HepG2 (cell line): Measurements from ENCODE around the gene SPOP. TPM values are rescaled to one million over a fixed set of nuclear protein-coding genes. Genes with fewer than 3 reads are reported as not detected.
A peak's percentile ranks its signal among the peaks of the same experiment; 100 is the strongest.

Experiments used
- ATAC-seq: fragments of 200-7000 bp; cut with Tn5 transposase; 3 replicates; pipeline ENCODE4 v1.9.1; 2020; ENCODE audit warnings: mild to moderate bottlenecking, moderate library complexity
- BruUV-seq: library from RNA; stranded (reverse); fragments of 400-500 nt; replicated peaks from 2 replicates; lab custom pipeline; 2021; lab: Mats Ljungman, UMichigan
- CTCF ChIA-PET: fragments of 300-600 bp; formaldehyde crosslinking; extraction: SDS; loops from one replicate; lab custom pipeline; 2021; ENCODE audit warnings: low total read pairs, inconsistent platforms, low intra/inter-chr PET ratio; lab: Yijun Ruan, JAX
- POLR2A ChIA-PET: fragments of 350-600 bp; sonication (Branson Sonifier 250); formaldehyde crosslinking; loops from one replicate; lab custom pipeline; 2020; ENCODE audit warnings: antibody characterized with exemption, inconsistent platforms; lab: Yijun Ruan, JAX
- DNase-seq: peaks from one replicate; pipeline ENCODE4 v3.0.0-alpha.2; 2015; ENCODE audit warnings: low spot score
- FAIRE-seq: peaks from 3 replicates; lab custom pipeline; 2011; peaks lifted over from hg19 to GRCh38; lab: Jason Lieb, UNC
- H2AFZ ChIP-seq: one replicate; pipeline ENCODE4 v1.6.1; 2011; ENCODE audit warnings: low read length, inconsistent platforms
- H3K27ac ChIP-seq: fragments of 300-600 bp; 3 replicates; pipeline ENCODE4 v1.8.0; 2011; ENCODE audit warnings: mixed run types, mild to moderate bottlenecking, mixed read lengths, low read length, inconsistent platforms; ENCODE audit not compliant: insufficient read depth; ENCODE audit errors: extremely low read length
- H3K27me3 ChIP-seq, 2 experiments: fragments of 200-600 bp in 1 of 2; 2 replicates in 1 of 2; 3 replicates in 1 of 2; pipeline versions ENCODE4 v1.6.0 to v1.8.0; 2011; ENCODE audit warnings: low read length in 2 of 2, mild to moderate bottlenecking in 2 of 2, moderate library complexity in 2 of 2, inconsistent platforms in 1 of 2; ENCODE audit not compliant: insufficient read depth in 2 of 2, control insufficient read depth in 1 of 2
- H3K36me3 ChIP-seq, 2 experiments: fragments of 200-600 bp in 1 of 2; replicated peaks in 1 of 2; 2 replicates in 1 of 2; 3 replicates in 1 of 2; pipeline versions ENCODE4 v1.5.1 to v1.8.0; 2011; ENCODE audit warnings: low read length in 2 of 2, inconsistent platforms in 1 of 2; ENCODE audit not compliant: insufficient read depth in 2 of 2, control insufficient read depth in 1 of 2
- H3K4me1 ChIP-seq: 2 replicates; pipeline ENCODE4 v1.5.1; 2012; ENCODE audit warnings: low read length, inconsistent platforms; ENCODE audit not compliant: insufficient read depth
- H3K4me2 ChIP-seq: 2 replicates; pipeline ENCODE4 v1.6.0; 2011; ENCODE audit warnings: low read depth, low read length, inconsistent platforms
- H3K4me3 ChIP-seq, 3 experiments: fragments of 200-600 bp in 1 of 3; sonication (generic), shearing (Covaris generic) in 1 of 3; replicated peaks in 1 of 3; 2 replicates each; pipeline ENCODE4 v1.5.1; 2011 to 2016; ENCODE audit warnings: low read length in 3 of 3, inconsistent platforms in 2 of 3, low read depth in 2 of 3, mild to moderate bottlenecking in 2 of 3, control low read depth in 1 of 3, mixed read lengths in 1 of 3; ENCODE audit not compliant: insufficient read depth in 1 of 3
- H3K79me2 ChIP-seq: one replicate; pipeline ENCODE4 v1.6.1; 2011; ENCODE audit warnings: low read length, inconsistent platforms; ENCODE audit not compliant: insufficient read depth
- H3K9ac ChIP-seq: 2 replicates; pipeline ENCODE4 v1.6.0; 2011; ENCODE audit warnings: mild to moderate bottlenecking, low read depth, low read length, inconsistent platforms; ENCODE audit not compliant: insufficient read depth
- H3K9me3 ChIP-seq: 2 replicates; pipeline ENCODE4 v1.5.1; 2012; ENCODE audit warnings: mild to moderate bottlenecking, low read length
- H4K20me1 ChIP-seq: 2 replicates; pipeline ENCODE4 v1.6.0; 2011; ENCODE audit warnings: inconsistent platforms, mild to moderate bottlenecking, low read length, moderate library complexity; ENCODE audit not compliant: insufficient read depth
- ATF7-NPFF ChIP-seq: sonication (generic); formaldehyde crosslinking; IDR thresholded peaks from 2 replicates; pipeline ENCODE4 v1.8.1; 2023; ENCODE audit warnings: mild to moderate bottlenecking, low read depth, missing genetic modification reagents, moderate library complexity
- EP300 ChIP-seq, 3 experiments: sonication (generic) in 1 of 3; formaldehyde crosslinking in 1 of 3; IDR thresholded peaks; 2 replicates each; pipeline versions ENCODE4 v1.5.1 to v1.6.1; 2011 to 2020; ENCODE audit warnings: low read depth in 2 of 3, low read length in 2 of 3, borderline replicate concordance in 1 of 3, improper control_type of control experiment in 1 of 3, mild to moderate bottlenecking in 1 of 3, missing genetic modification reagents in 1 of 3, moderate library complexity in 1 of 3
- FOXA1 ChIP-seq, 2 experiments: fragments of 450-650 bp in 1 of 2; sonication (generic) in 1 of 2; formaldehyde crosslinking in 1 of 2; IDR thresholded peaks; 2 replicates each; pipeline versions ENCODE4 v1.4.0 to v1.6.1; 2016 to 2020; ENCODE audit warnings: missing genetic modification reagents in 1 of 2
- FOXA3 ChIP-seq: IDR thresholded peaks from 2 replicates; pipeline ENCODE4 v1.6.1; 2016; ENCODE audit warnings: missing genetic modification reagents, missing compliant biosample characterization
- GPN1 ChIP-seq: sonication (generic); formaldehyde crosslinking; IDR thresholded peaks from 2 replicates; pipeline ENCODE4 v1.5.1; 2020; ENCODE audit warnings: missing genetic modification reagents, borderline replicate concordance
- KMT2B ChIP-seq: IDR thresholded peaks from 2 replicates; pipeline ENCODE4 v1.6.1; 2016; ENCODE audit warnings: missing genetic modification reagents, missing compliant biosample characterization
- ZBTB7A ChIP-seq: sonication (generic); formaldehyde crosslinking; IDR thresholded peaks from 2 replicates; pipeline ENCODE4 v1.8.0; 2022; ENCODE audit warnings: mild to moderate bottlenecking, missing genetic modification reagents
- ZNF572 ChIP-seq: sonication (generic); formaldehyde crosslinking; IDR thresholded peaks from 2 replicates; pipeline ENCODE4 v1.5.1; 2020; ENCODE audit warnings: mild to moderate bottlenecking, missing genetic modification reagents
- ZNF891 ChIP-seq: sonication (generic); formaldehyde crosslinking; IDR thresholded peaks from 2 replicates; pipeline ENCODE4 v1.5.0; 2020; ENCODE audit warnings: mild to moderate bottlenecking, missing genetic modification reagents
- WGBS: methylation state at CpG from one replicate; pipeline ENCODE4 v1.1.6; 2017; ENCODE audit warnings: low lambda C conversion rate; 5-methylcytosine and 5-hydroxymethylcytosine counted together
- in situ Hi-C: cut with HindIII; loops from 2 replicates; pipeline ENCODE4 v1.10.0; 2017; ENCODE audit warnings: low pct_unique_long_range_greater_than_20kb; ENCODE audit not compliant: extremely low pct_ligation_motif_present
- intact Hi-C: fragments of 100-400 bp; cut with micrococcal nuclease; formaldehyde crosslinking; loops from one replicate; pipeline ENCODE4 v1.10.0; 2022; ENCODE audit not compliant: unreplicated experiment
- polyA plus RNA-seq, 8 experiments: library from polyadenylated mRNA; depleted of rRNA in 3 of 8; stranded (reverse) in 7 of 8; unstranded in 1 of 8; fragments of >200 nt; fragmentation: Illumina TruSeq in 4 of 8; extraction: Trizol in 4 of 8; gene quantifications; 2 replicates each; pipeline versions ENCODE4 v1.2.1 to v1.2.3, GENCODE V29; 2011 to 2016; ENCODE audit warnings: low read depth in 4 of 8, missing spikeins in 1 of 8, mixed read lengths in 1 of 8; ENCODE audit not compliant: insufficient read depth in 1 of 8
- total RNA-seq, 5 experiments: library from RNA; depleted of rRNA; stranded (reverse); fragments of >200 nt; fragmentation: Illumina TruSeq; extraction: Trizol; gene quantifications; 2 replicates each; pipeline ENCODE4 v1.2.3, GENCODE V29; 2016; ENCODE audit warnings: low read depth in 1 of 5
- TF ChIP-seq, protein P1 (sequence below): IDR thresholded peaks from 2 replicates; pipeline ENCODE4 v1.6.1; 2016; ENCODE audit warnings: missing compliant biosample characterization, missing genetic modification reagents, borderline replicate concordance
- TF ChIP-seq, protein P2 (sequence below): sonication (generic); formaldehyde crosslinking; IDR thresholded peaks from 2 replicates; pipeline ENCODE4 v1.5.1; 2020; ENCODE audit warnings: mild to moderate bottlenecking, missing genetic modification reagents
- TF ChIP-seq, protein P3 (sequence below): IDR thresholded peaks from 2 replicates; pipeline ENCODE4 v1.6.1; 2016; ENCODE audit warnings: mild to moderate bottlenecking
- TF ChIP-seq, protein P4 (sequence below): IDR thresholded peaks from 2 replicates; pipeline ENCODE4 v1.6.1; 2016; ENCODE audit warnings: low read depth

The SPOP gene
- total and polyA plus RNA-seq, 2 of the 13 experiments (the other 11 are each of a cell fraction or from before 2014, with no cell fraction given): 52.8 to 60.8 TPM

DNA sequence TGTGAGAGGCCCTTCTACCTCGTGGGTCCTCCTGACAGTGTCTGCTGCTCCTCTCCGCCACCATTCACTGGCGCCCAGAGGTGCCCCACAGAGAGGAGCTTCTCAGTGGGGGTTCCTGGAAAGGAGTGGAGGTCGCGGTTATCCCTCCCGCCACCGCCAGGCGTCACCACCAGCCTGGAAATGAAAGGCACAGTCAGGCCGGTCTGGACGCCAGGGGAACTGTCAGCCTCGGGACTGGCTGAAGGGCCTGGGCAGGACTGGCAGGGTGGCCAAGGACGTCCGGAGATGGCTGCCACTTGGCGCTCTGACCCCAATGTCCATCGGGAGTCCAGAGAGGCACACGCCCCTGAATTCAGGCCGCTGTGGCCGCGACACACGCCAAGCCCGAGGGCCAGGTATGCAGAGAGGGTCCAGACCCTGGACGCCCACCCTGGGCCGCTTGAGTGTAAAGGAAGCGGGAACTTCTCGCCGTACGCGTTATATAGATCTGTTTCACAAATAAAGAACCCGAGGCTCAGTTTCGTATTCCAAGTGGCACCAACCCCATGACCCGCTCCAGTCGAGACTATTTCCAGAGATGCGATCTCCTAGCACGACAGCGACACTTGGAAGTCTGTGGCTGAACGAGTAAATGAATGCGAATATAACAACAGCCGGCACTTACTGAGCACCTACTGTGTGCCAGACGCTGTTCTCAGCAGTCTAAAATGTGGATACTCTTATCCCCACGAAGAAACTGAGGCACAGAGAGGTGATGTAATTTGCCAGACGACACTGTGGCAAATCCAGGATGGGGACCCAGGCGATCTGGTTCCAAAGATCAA, 109.8 kb downstream of the SPOP start:
- intact Hi-C loops: loop anchor here (1.0 to 10.0 kb wide), 5 partner anchors 127 to 429 kb away; partner anchors contain the start of gene DLX3
- in situ Hi-C loops: loop anchor here (5.0 kb wide), 4 partner anchors 134 to 429 kb away; partner anchors contain the start of genes DLX3, KAT7 and TAC4
- Histone ChIP-seq H3K79me2 (no peaks in the 10 kb centered on the region), H3K4me1 (peaks cover 45% of the 10 kb centered on the region), H3K4me3 (peak overlapping the region; percentile 41 to 76 (median 61)), H2AFZ (peak overlapping the region; percentile 61), H3K27ac (peak overlapping the region; percentile 3), H3K27me3 (peaks cover 0 to 28% of the 10 kb centered on the region in 2 experiments; a peak in 3 of 5 replicates), H3K36me3 (no peaks in the 10 kb centered on the region), H4K20me1 (no peaks in the 10 kb centered on the region), H3K4me2 (peak overlapping the region; percentile 96), H3K9me3 (no peaks in the 10 kb centered on the region), H3K9ac (no peak overlapping the region)
- no TSS peak for BruUV-seq
- peak; percentile 83 for ATAC-seq
- CTCF ChIA-PET: interaction anchor here (0.7 to 6.1 kb wide), 13 partner anchors 8 to 430 kb away, joined by 3 to 210 read pairs (median 5); partner anchors contain the start of genes NXPH3 and SLC35B1
- peak; percentile 93 for FAIRE-seq
- POLR2A ChIA-PET: interaction anchor here (1.0 to 1.7 kb wide), 2 partner anchors 133 to 220 kb away, joined by 4 to 6 read pairs; partner anchors contain the start of gene KAT7
- DNase-seq: peak; percentile 82
- WGBS: 20% methylated on average over 22 of the region's 42 CpGs
- TF ChIP-seq ATF7-NPFF (0 out of 2 replicates have a peak, but pooled peaks have one; percentile 9), EP300 (IDR thresholded peaks at IDR 0.05; ENCODE audit: low read depth in 2 of 2, low read length in 2 of 2) (no peak), EP300 (CRISPR knock-in tag; IDR thresholded peaks at IDR 0.05; ENCODE audit: borderline replicate concordance) (peak; percentile 39; the same call in 1 of the 2 replicates), ZNF891 (CRISPR knock-in tag) (peak; percentile 80; the same call in 1 of the 2 replicates), GPN1 (CRISPR knock-in tag) (no peak; the same call in 1 of the 2 replicates), KMT2B (peak; percentile 47; the same call in 1 of the 2 replicates), FOXA1 (IDR thresholded peaks at IDR 0.05) (no peak), FOXA1 (CRISPR knock-in tag; IDR thresholded peaks at IDR 0.05) (peak; percentile 12; the same call in 1 of the 2 replicates), FOXA3 (CRISPR knock-in tag) (peak; percentile 53; the same call in 1 of the 2 replicates), ZNF572 (CRISPR knock-in tag) (peak; percentile 89), ZBTB7A (peak; percentile 81; the same call in 1 of the 2 replicates)
- TF ChIP-seq, protein P1, sequence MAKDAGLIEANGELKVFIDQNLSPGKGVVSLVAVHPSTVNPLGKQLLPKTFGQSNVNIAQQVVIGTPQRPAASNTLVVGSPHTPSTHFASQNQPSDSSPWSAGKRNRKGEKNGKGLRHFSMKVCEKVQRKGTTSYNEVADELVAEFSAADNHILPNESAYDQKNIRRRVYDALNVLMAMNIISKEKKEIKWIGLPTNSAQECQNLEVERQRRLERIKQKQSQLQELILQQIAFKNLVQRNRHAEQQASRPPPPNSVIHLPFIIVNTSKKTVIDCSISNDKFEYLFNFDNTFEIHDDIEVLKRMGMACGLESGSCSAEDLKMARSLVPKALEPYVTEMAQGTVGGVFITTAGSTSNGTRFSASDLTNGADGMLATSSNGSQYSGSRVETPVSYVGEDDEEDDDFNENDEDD (CRISPR knock-in tag): peak; percentile 55; the same call in 1 of the 2 replicates
- TF ChIP-seq, protein P2, sequence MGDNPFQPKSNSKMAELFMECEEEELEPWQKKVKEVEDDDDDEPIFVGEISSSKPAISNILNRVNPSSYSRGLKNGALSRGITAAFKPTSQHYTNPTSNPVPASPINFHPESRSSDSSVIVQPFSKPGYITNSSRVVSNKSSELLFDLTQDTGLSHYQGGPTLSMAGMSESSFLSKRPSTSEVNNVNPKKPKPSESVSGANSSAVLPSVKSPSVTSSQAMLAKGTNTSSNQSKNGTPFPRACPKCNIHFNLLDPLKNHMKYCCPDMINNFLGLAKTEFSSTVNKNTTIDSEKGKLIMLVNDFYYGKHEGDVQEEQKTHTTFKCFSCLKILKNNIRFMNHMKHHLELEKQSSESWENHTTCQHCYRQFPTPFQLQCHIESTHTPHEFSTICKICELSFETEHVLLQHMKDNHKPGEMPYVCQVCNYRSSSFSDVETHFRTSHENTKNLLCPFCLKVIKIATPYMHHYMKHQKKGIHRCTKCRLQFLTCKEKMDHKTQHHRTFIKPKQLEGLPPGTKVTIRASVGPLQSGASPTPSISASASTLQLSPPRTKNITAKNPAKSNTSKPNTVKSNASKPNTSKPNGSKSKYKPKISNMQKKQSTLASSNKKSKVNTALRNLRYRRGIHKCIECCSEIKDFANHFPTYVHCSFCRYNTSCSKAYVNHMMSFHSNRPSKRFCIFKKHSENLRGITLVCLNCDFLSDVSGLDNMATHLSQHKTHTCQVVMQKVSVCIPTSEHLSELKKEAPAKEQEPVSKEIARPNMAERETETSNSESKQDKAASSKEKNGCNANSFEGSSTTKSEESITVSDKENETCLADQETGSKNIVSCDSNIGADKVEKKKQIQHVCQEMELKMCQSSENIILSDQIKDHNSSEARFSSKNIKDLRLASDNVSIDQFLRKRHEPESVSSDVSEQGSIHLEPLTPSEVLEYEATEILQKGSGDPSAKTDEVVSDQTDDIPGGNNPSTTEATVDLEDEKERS (CRISPR knock-in tag): peak; percentile 84; the same call in 1 of the 2 replicates
- TF ChIP-seq, protein P3, sequence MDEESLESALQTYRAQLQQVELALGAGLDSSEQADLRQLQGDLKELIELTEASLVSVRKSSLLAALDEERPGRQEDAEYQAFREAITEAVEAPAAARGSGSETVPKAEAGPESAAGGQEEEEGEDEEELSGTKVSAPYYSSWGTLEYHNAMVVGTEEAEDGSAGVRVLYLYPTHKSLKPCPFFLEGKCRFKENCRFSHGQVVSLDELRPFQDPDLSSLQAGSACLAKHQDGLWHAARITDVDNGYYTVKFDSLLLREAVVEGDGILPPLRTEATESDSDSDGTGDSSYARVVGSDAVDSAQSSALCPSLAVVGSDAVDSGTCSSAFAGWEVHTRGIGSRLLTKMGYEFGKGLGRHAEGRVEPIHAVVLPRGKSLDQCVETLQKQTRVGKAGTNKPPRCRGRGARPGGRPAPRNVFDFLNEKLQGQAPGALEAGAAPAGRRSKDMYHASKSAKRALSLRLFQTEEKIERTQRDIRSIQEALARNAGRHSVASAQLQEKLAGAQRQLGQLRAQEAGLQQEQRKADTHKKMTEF (CRISPR knock-in tag): peak; percentile 71; the same call in 1 of the 2 replicates
- TF ChIP-seq, protein P4, sequence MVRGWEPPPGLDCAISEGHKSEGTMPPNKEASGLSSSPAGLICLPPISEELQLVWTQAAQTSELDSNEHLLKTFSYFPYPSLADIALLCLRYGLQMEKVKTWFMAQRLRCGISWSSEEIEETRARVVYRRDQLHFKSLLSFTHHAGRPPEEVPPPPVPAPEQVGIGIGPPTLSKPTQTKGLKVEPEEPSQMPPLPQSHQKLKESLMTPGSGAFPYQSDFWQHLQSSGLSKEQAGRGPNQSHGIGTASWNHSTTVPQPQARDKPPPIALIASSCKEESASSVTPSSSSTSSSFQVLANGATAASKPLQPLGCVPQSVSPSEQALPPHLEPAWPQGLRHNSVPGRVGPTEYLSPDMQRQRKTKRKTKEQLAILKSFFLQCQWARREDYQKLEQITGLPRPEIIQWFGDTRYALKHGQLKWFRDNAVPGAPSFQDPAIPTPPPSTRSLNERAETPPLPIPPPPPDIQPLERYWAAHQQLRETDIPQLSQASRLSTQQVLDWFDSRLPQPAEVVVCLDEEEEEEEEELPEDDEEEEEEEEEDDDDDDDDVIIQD (CRISPR knock-in tag): peak; percentile 71; the same call in 1 of the 2 replicates
